DOHH2 (cell line): Measurements from ENCODE around the gene DPP6.

Experiments
- CTCF ChIP-seq: fragments of 200-600 bp; sonication (generic); IDR thresholded peaks from one replicate; pipeline ENCODE4 v1.5.1; 2014; ENCODE audit warnings: antibody characterized with exemption, mild to moderate bottlenecking, low read depth, low read length; ENCODE audit not compliant: poor library complexity, severe bottlenecking
- EZH2phosphoT487 ChIP-seq: fragments of 200-600 bp; sonication (generic); IDR thresholded peaks from 2 replicates; pipeline ENCODE4 v1.6.1; 2017; ENCODE audit warnings: borderline replicate concordance, mild to moderate bottlenecking, antibody characterized with exemption, low read length, moderate library complexity, mixed read lengths

- TF ChIP-seq EZH2phosphoT487 (no peak), CTCF (no peak)
Observed at GRCh38 chr7:154304740-154305700, 252.8 kb downstream of the DPP6 start.
